T-cell (primary cell): ENCODE data around the gene POLN. TPM values are rescaled to one million over a fixed set of nuclear protein-coding genes. Genes with fewer than 3 reads are reported as not detected.

Experiments used
- ATAC-seq, 4 experiments: fragments of 200-7000 bp in 3 of 4; fragments of 150-1000 bp in 1 of 4; cut with Tn5 transposase; replicated peaks in 1 of 4; 1 replicate in 3 of 4; 2 replicates in 1 of 4; pipeline ENCODE4 v1.10.0; 2021; ENCODE audit warnings: moderate library complexity in 3 of 4, mild to moderate bottlenecking in 2 of 4, moderate number of reproducible peaks in 1 of 4
- CTCF ChIA-PET, 2 donors: fragments of 300-600 bp; sonication (Branson Sonifier 250); formaldehyde crosslinking; loops; one replicate each; lab custom pipeline; 2022; ENCODE audit warnings: antibody characterized with exemption in 2 of 2; lab: Charles Lee
- POLR2A ChIA-PET, 2 donors: fragments of 300-600 bp; sonication (Branson Sonifier 250); formaldehyde crosslinking; loops; one replicate each; lab custom pipeline; 2022; ENCODE audit warnings: antibody characterized with exemption in 2 of 2; lab: Charles Lee
- DNase-seq, 35 experiments: peaks; one replicate each; pipeline versions ENCODE4 v3.0.0 to v3.0.0-alpha.2; 2013 to 2023
- H3K27ac ChIP-seq: one replicate; pipeline ENCODE4 v1.5.1; 2013; ENCODE audit warnings: low read length
- H3K27me3 ChIP-seq, 2 experiments: replicated peaks in 1 of 2; 1 replicate in 1 of 2; 2 replicates in 1 of 2; pipeline versions ENCODE4 v1.6.1 to v1.7.0; 2013; ENCODE audit warnings: low read length in 1 of 2, mixed read lengths in 1 of 2; ENCODE audit not compliant: control insufficient read depth in 2 of 2, insufficient read depth in 2 of 2; ENCODE audit errors: extremely low read depth in 1 of 2
- H3K36me3 ChIP-seq, 2 donors: 1 replicate in 1 of 2; 2 replicates in 1 of 2; pipeline versions ENCODE4 v1.6.1 to v1.7.0; 2013; ENCODE audit warnings: low read length in 1 of 2; ENCODE audit not compliant: control insufficient read depth in 2 of 2, insufficient read depth in 1 of 2; ENCODE audit errors: extremely low read depth in 1 of 2
- H3K4me1 ChIP-seq, 2 experiments: 1 replicate in 1 of 2; 2 replicates in 1 of 2; pipeline versions ENCODE4 v1.6.1 to v1.7.0; 2013; ENCODE audit warnings: low read length in 2 of 2, mixed read lengths in 1 of 2; ENCODE audit not compliant: insufficient read depth in 2 of 2, control insufficient read depth in 1 of 2; ENCODE audit errors: extremely low read depth in 1 of 2
- H3K4me3 ChIP-seq, 2 donors: 1 replicate in 1 of 2; 2 replicates in 1 of 2; pipeline versions ENCODE4 v1.5.1 to v1.7.0; 2013; ENCODE audit warnings: mild to moderate bottlenecking in 2 of 2, low read length in 1 of 2, moderate library complexity in 1 of 2; ENCODE audit not compliant: control insufficient read depth in 1 of 2; ENCODE audit errors: extremely low read depth in 1 of 2
- H3K9me3 ChIP-seq: 2 replicates; pipeline ENCODE4 v1.7.0; 2013
- H3K27ac Mint-ChIP-seq, 2 donors: one replicate each; pipeline ENCODE4 v1.8.0; 2020 to 2021; ENCODE audit warnings: mild to moderate bottlenecking in 2 of 2, mixed read lengths in 2 of 2
- H3K27me3 Mint-ChIP-seq, 2 donors: one replicate each; pipeline ENCODE4 v1.8.0; 2021 to 2022; ENCODE audit warnings: mixed read lengths in 2 of 2
- H3K36me3 Mint-ChIP-seq: one replicate; pipeline ENCODE4 v1.8.0; 2021; ENCODE audit warnings: mixed read lengths
- H3K4me1 Mint-ChIP-seq, 3 donors: one replicate each; pipeline ENCODE4 v1.8.0; 2020 to 2022; ENCODE audit warnings: mixed read lengths in 3 of 3, mild to moderate bottlenecking in 1 of 3
- H3K4me3 Mint-ChIP-seq, 3 donors: one replicate each; pipeline ENCODE4 v1.8.0; 2020 to 2022; ENCODE audit warnings: mild to moderate bottlenecking in 3 of 3, mixed read lengths in 3 of 3, moderate library complexity in 3 of 3
- H3K9me3 Mint-ChIP-seq, 3 donors: one replicate each; pipeline ENCODE4 v1.8.0; 2020 to 2022; ENCODE audit warnings: mixed read lengths in 3 of 3
- WGBS: methylation state at CpG from one replicate; pipeline ENCODE4 v1.1.5; 2013; ENCODE audit warnings: missing lambda C conversion rate; ENCODE audit not compliant: insufficient coverage; 5-methylcytosine and 5-hydroxymethylcytosine counted together
- total RNA-seq, 35 experiments: library from RNA in 6 of 35; stranded (reverse) in 6 of 35; fragments of 120-200 nt in 1 of 35; gene quantifications; one replicate each; pipeline versions ENCODE4 v1.2.1 to v1.2.4 and lab custom pipeline; 2013 to 2026

POLN gene
- total RNA-seq, 5 donors from 2014 or later (not counting 1 experiment from before 2014, with no cell fraction given) = 2.5 to 3.7 (median 2.7) TPM

- Mint-ChIP-seq H3K4me1 (peaks cover 0 to 7% (median 6%) of the 10 kb centered on the region in 3 donors), H3K36me3 (no peaks in the 10 kb centered on the region), H3K27me3 (no peaks in the 10 kb centered on the region), H3K9me3 (no peaks in the 10 kb centered on the region), H3K27ac (no peak overlapping the region), H3K4me3 (no peak overlapping the region)
- ATAC-seq = no peak
- Histone ChIP-seq H3K4me3 (no peak overlapping the region), H3K36me3 (peaks cover 0 to under 1% of the 10 kb centered on the region in 2 donors), H3K4me1 (peaks cover 3 to 21% of the 10 kb centered on the region in 2 experiments), H3K27me3 (no peaks in the 10 kb centered on the region), H3K27ac (no peak overlapping the region), H3K9me3 (no peaks in the 10 kb centered on the region)
- CTCF ChIA-PET = no interaction called here
- 90% methylated on average over 14 of the region's 19 CpGs for WGBS
- no peak for DNase-seq
- POLR2A ChIA-PET = no interaction called here
Measured at GRCh38 chr4:2265113-2266110, 23.5 kb upstream of the POLN start.

- Mint-ChIP-seq H3K36me3 (no peaks in the 10 kb centered on the region), H3K4me1 (peaks cover 0 to 14% (median 11%) of the 10 kb centered on the region in 3 donors), H3K27me3 (no peaks in the 10 kb centered on the region), H3K4me3 (no peak overlapping the region), H3K27ac (no peak overlapping the region), H3K9me3 (no peaks in the 10 kb centered on the region)
- DNase-seq (no peak), ATAC-seq (no peak)
- no peak overlapping the region for H3K27ac ChIP-seq
- no peak overlapping the region for H3K4me3 ChIP-seq
- no peaks in the 10 kb centered on the region for H3K27me3 ChIP-seq
- CTCF ChIA-PET = no interaction called here
- POLR2A ChIA-PET = no interaction called here
- 94% methylated on average over 4 of the region's 6 CpGs for WGBS
- peaks cover 6 to 30% of the 10 kb centered on the region in 2 experiments for H3K4me1 ChIP-seq
- no peaks in the 10 kb centered on the region for H3K9me3 ChIP-seq
- peaks cover 0 to 9% of the 10 kb centered on the region in 2 donors for H3K36me3 ChIP-seq
Measured at GRCh38 chr4:2264481-2265041, 22.6 kb upstream of the POLN start.

GRCh38 chr4:2263926-2264321 is 22.0 kb upstream of the POLN start:
- peak overlapping the region in 2 of 3 donors; percentile 68 to 77 for H3K4me3 Mint-ChIP-seq

GRCh38 chr4:2262944-2263250 is 21.0 kb upstream of the POLN start:
- peaks cover 0 to 15% (median 11%) of the 10 kb centered on the region in 3 donors for H3K4me1 Mint-ChIP-seq
- H3K9me3 Mint-ChIP-seq = no peaks in the 10 kb centered on the region
- CTCF ChIA-PET = interaction anchor here in 1 of 2 donors (0.7 kb wide), 1 partner anchor 19 kb away, joined by 3 read pairs; no protein-coding TSS in a partner anchor
- Histone ChIP-seq H3K4me3 (peak overlapping the region; percentile 53 to 69), H3K27ac (peak overlapping the region; percentile 91), H3K4me1 (peaks cover 6 to 46% of the 10 kb centered on the region in 2 experiments), H3K9me3 (no peaks in the 10 kb centered on the region), H3K27me3 (no peaks in the 10 kb centered on the region), H3K36me3 (peaks cover 0 to 26% of the 10 kb centered on the region in 2 donors)
- ATAC-seq (no peak), DNase-seq (no peak)
- POLR2A ChIA-PET = interaction anchor here in 1 of 2 donors (1.0 to 2.0 kb wide), 3 partner anchors 28 to 152 kb away, joined by 6 to 13 read pairs (median 8); no protein-coding TSS in a partner anchor
- H3K4me3 Mint-ChIP-seq = peak overlapping the region; percentile 68 to 77 (median 68)
- no peaks in the 10 kb centered on the region for H3K27me3 Mint-ChIP-seq
- H3K36me3 Mint-ChIP-seq = no peaks in the 10 kb centered on the region
- WGBS = 48% methylated on average over 6 of the region's 13 CpGs
- H3K27ac Mint-ChIP-seq = peak overlapping the region; percentile 72 to 82

More at GRCh38 chr4:2263926-2264321, 22.0 kb upstream of the POLN start:
- Mint-ChIP-seq H3K27me3 (no peaks in the 10 kb centered on the region), H3K36me3 (no peaks in the 10 kb centered on the region), H3K4me1 (peaks cover 0 to 15% (median 11%) of the 10 kb centered on the region in 3 donors), H3K27ac (peak overlapping the region; percentile 52 to 72), H3K9me3 (no peaks in the 10 kb centered on the region)
- no peak overlapping the region for H3K4me3 ChIP-seq
- no peak for DNase-seq
- no peak overlapping the region for H3K27ac ChIP-seq
- H3K4me1 ChIP-seq = peaks cover 6 to 36% of the 10 kb centered on the region in 2 experiments
- POLR2A ChIA-PET = interaction anchor here (0.7 to 1.0 kb wide), 2 partner anchors 138 to 151 kb away, joined by 3 to 6 read pairs; no protein-coding TSS in a partner anchor
- H3K36me3 ChIP-seq = peaks cover 0 to 15% of the 10 kb centered on the region in 2 donors
- CTCF ChIA-PET = no interaction called here
- H3K27me3 ChIP-seq = no peaks in the 10 kb centered on the region
- WGBS = 95% methylated on average over 5 of the region's 6 CpGs
- ATAC-seq = no peak
- H3K9me3 ChIP-seq = no peaks in the 10 kb centered on the region

GRCh38 chr4:2262145-2262943 is 20.4 kb upstream of the POLN start:
- no peaks in the 10 kb centered on the region for H3K27me3 Mint-ChIP-seq
- peak; percentile 89 to 90 (median 90) for ATAC-seq
- ChIA-PET CTCF (interaction anchor here in 1 of 2 donors (0.6 to 1.4 kb wide), 10 partner anchors 17 to 207 kb away, joined by 3 to 17 read pairs (median 4); partner anchors contain the start of genes CFAP99, HAUS3, POLN and RNF4), POLR2A (interaction anchor here in 1 of 2 donors (0.6 to 2.0 kb wide), 9 partner anchors 18 to 274 kb away, joined by 3 to 14 read pairs (median 4); partner anchors contain the start of genes FAM193A, HAUS3, POLN and RNF4)
- DNase-seq = peak; percentile 96 to 100 (median 98)
- H3K4me1 Mint-ChIP-seq = peaks cover 0 to 15% (median 14%) of the 10 kb centered on the region in 3 donors
- no peaks in the 10 kb centered on the region for H3K9me3 ChIP-seq
- H3K27ac ChIP-seq = peak overlapping the region; percentile 91
- H3K27ac Mint-ChIP-seq = peak overlapping the region; percentile 67 to 82
- H3K27me3 ChIP-seq = no peaks in the 10 kb centered on the region
- H3K4me1 ChIP-seq = peaks cover 6 to 51% of the 10 kb centered on the region in 2 experiments
- H3K4me3 ChIP-seq = peak overlapping the region; percentile 53 to 69
- peak overlapping the region; percentile 68 to 77 (median 68) for H3K4me3 Mint-ChIP-seq
- H3K36me3 ChIP-seq = peaks cover 0 to 31% of the 10 kb centered on the region in 2 donors
- no peaks in the 10 kb centered on the region for H3K9me3 Mint-ChIP-seq
- no peaks in the 10 kb centered on the region for H3K36me3 Mint-ChIP-seq
- WGBS = under 1% methylated on average over 98 of the region's 98 CpGs
